Sigmoid colon (tissue), 7 donors: ENCODE measurements around the gene OASL. TPM values are rescaled to one million over a fixed set of nuclear protein-coding genes. Genes with fewer than 3 reads are reported as not detected.

Source experiments
- DNase-seq: peaks from one replicate; pipeline ENCODE4 v3.0.0-alpha.2; 2019
- H3K27ac ChIP-seq, 4 donors: fragments of 200-600 bp; sonication (generic); one replicate each; pipeline ENCODE4 v1.5.1; 2016 to 2019; ENCODE audit warnings: mild to moderate bottlenecking in 1 of 4
- H3K27me3 ChIP-seq, 3 donors: fragments of 200-600 bp; sonication (generic); one replicate each; pipeline ENCODE4 v1.5.1; 2019; ENCODE audit warnings: mild to moderate bottlenecking in 1 of 3
- H3K36me3 ChIP-seq, 4 donors: fragments of 200-600 bp; sonication (generic); one replicate each; pipeline ENCODE4 v1.5.1; 2016 to 2019
- H3K4me1 ChIP-seq, 4 donors: fragments of 200-600 bp; sonication (generic); one replicate each; pipeline ENCODE4 v1.5.1; 2017 to 2019
- H3K4me3 ChIP-seq, 4 donors: fragments of 200-600 bp; sonication (generic); one replicate each; pipeline ENCODE4 v1.5.1; 2017 to 2019; ENCODE audit warnings: mild to moderate bottlenecking in 2 of 4, moderate library complexity in 1 of 4
- H3K9me3 ChIP-seq, 4 donors: fragments of 200-600 bp in 3 of 4; sonication (generic) in 3 of 4; one replicate each; pipeline versions ENCODE4 v1.5.1 to v1.6.1; 2013 to 2019
- EP300 ChIP-seq, 4 donors: sonication (generic); formaldehyde crosslinking; IDR thresholded peaks; one replicate each; pipeline ENCODE4 v1.6.1; 2017; ENCODE audit warnings: antibody characterized with exemption in 4 of 4
- POLR2A ChIP-seq, 2 donors: fragments of 450-650 bp; IDR thresholded peaks; one replicate each; pipeline ENCODE4 v1.6.1; 2016; ENCODE audit warnings: antibody characterized with exemption in 2 of 2, mild to moderate bottlenecking in 2 of 2, moderate library complexity in 2 of 2
- POLR2AphosphoS5 ChIP-seq, 4 donors: sonication (generic); formaldehyde crosslinking; IDR thresholded peaks; one replicate each; pipeline ENCODE4 v1.6.1; 2017; ENCODE audit warnings: antibody characterized with exemption in 4 of 4
- WGBS, 2 donors: extraction: QIAGEN DNeasy Blood & Tissue Kit; methylation state at CpG; one replicate each; pipeline ENCODE4 v1.1.7; 2013; 5-methylcytosine and 5-hydroxymethylcytosine counted together
- intact Hi-C: fragments of 100-400 bp; cut with DNase I; formaldehyde crosslinking; loops from one replicate; pipeline ENCODE4 v1.15.1; 2023
- polyA plus RNA-seq, 3 donors: library from polyadenylated mRNA; stranded (reverse); fragments of 200-250 nt; gene quantifications; one replicate each; pipeline ENCODE4 v1.2.3, GENCODE V29; 2013
- total RNA-seq, 4 donors: library from RNA; depleted of rRNA; stranded (reverse); fragments of >200 nt; gene quantifications; one replicate each; pipeline ENCODE4 v1.1.0, GENCODE V29; 2016
- TF ChIP-seq, protein P1 (sequence below), 4 experiments: fragments of 450-650 bp in 3 of 4; fragments of 200-600 bp in 1 of 4; IDR thresholded peaks; one replicate each; pipeline ENCODE4 v1.5.1; 2016 to 2019; ENCODE audit warnings: antibody characterized with exemption in 4 of 4, mild to moderate bottlenecking in 3 of 4, moderate library complexity in 2 of 4
- donor health status: healthy with polysubstance abuse.
- donor health status: Bipolar disorder and iron deficiency.
- donor health status: healthy.

Gene OASL
- total and polyA plus RNA-seq, 7 donors, result under 0.01 to 57.6 (median 10.8) TPM; not detected in 2

DNA sequence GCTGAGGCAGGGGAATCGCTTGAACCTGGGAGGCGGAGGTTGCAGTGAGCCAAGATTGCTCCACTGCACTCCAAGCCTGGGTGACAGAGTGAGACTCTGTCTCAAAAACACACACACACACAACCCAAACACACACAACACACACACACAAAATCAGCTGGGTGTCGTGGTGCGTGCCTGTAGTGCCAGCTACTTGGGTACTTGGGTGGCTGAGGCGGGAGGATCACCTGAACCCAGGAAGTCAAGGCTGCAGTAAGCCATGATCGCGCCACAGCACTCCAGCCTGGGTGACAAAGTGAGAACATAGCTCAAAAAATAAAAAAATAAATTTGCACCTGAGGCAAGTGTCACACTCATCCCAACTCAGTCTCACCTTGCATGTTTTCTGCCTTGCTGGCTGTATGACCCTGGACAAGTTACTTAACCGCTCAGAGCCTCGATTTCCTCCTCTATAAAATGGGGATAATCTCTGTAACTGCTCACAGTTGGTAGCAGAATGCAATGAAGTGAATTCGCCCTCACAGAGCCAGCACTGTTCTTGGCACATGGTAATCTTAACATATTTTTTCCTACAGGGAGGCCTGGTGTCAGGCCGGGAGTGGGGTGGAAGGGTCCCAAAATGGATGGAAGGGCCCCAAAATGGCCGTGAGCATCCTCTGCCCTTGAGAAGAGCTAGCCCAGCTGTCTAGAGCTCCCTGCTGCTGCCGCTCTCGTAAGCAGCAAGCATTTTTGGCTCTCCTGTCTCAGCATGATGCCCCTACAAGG is 61.3 kb downstream of the OASL start:
- Histone ChIP-seq H3K4me3 (no peak overlapping the region), H3K27ac (peak overlapping the region in 3 of 4 donors; percentile 58 to 69 (median 66)), H3K36me3 (no peaks in the 10 kb centered on the region), H3K4me1 (peaks cover 0 to 15% (median 13%) of the 10 kb centered on the region in 4 donors), H3K27me3 (no peaks in the 10 kb centered on the region), H3K9me3 (no peaks in the 10 kb centered on the region)
- 14 to 74% methylated on average over 14 of the region's 14 CpGs for WGBS, 2 donors
- intact Hi-C loops, result loop anchor here (10.0 kb wide), 1 partner anchor 263 kb away; the partner anchor contains the start of gene UNC119B
- no peak for TF ChIP-seq POLR2A (IDR thresholded peaks at IDR 0.05)
- no peak for TF ChIP-seq POLR2AphosphoS5 (IDR thresholded peaks at IDR 0.05)
- TF ChIP-seq, protein P1, sequence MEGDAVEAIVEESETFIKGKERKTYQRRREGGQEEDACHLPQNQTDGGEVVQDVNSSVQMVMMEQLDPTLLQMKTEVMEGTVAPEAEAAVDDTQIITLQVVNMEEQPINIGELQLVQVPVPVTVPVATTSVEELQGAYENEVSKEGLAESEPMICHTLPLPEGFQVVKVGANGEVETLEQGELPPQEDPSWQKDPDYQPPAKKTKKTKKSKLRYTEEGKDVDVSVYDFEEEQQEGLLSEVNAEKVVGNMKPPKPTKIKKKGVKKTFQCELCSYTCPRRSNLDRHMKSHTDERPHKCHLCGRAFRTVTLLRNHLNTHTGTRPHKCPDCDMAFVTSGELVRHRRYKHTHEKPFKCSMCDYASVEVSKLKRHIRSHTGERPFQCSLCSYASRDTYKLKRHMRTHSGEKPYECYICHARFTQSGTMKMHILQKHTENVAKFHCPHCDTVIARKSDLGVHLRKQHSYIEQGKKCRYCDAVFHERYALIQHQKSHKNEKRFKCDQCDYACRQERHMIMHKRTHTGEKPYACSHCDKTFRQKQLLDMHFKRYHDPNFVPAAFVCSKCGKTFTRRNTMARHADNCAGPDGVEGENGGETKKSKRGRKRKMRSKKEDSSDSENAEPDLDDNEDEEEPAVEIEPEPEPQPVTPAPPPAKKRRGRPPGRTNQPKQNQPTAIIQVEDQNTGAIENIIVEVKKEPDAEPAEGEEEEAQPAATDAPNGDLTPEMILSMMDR (IDR thresholded peaks at IDR 0.05), result no peak
- no peak for TF ChIP-seq EP300 (IDR thresholded peaks at IDR 0.05)
- no peak for DNase-seq

DNA sequence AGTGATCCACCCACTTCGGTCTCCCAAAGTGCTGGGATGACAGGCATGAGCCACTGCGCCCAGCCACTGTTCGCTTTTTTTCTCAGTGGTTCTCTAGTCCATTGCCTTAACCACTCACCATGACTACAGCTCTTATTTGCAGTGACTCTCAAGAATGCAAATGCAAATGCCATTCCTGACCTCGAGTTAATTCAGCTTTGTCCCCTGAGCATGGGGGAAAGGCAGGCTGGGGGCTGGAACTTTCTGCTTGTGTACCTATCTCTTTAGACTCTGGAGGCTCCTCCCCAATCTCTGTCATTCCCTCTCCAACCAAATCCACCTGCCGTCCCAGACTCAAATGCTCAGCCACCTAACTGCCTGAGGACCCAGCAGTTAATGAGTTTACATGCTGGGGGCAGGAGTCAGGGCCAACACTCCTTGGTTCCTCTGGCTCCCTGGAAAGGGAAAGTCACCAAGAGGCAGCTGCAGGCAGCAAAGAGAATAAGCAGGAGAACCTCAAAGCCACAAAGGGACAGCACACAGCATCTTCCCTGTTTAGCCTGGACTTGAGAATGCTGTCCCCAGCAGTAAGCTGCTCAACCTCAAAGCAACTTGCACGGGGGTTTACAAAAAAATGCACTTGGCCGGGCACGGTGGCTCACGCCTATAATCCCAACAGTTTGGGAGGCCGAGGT is 66.0 kb downstream of the OASL start:
- no peak for TF ChIP-seq POLR2AphosphoS5 (IDR thresholded peaks at IDR 0.05)
- TF ChIP-seq, protein P1 (IDR thresholded peaks at IDR 0.05), result no peak
- no peak for TF ChIP-seq POLR2A (IDR thresholded peaks at IDR 0.05)
- TF ChIP-seq EP300 (IDR thresholded peaks at IDR 0.05), result no peak
- no peaks in the 10 kb centered on the region for H3K9me3 ChIP-seq
- no peak for DNase-seq
- H3K27ac ChIP-seq, result no peak overlapping the region
- H3K4me3 ChIP-seq, result no peak overlapping the region
- intact Hi-C loops, result loop anchor here (2.0 to 10.0 kb wide), 2 partner anchors 258 to 390 kb away; partner anchors contain the start of gene UNC119B
- 34 to 61% methylated on average over 10 of the region's 10 CpGs for WGBS, 2 donors
- no peaks in the 10 kb centered on the region for H3K36me3 ChIP-seq
- peaks cover 0 to 5% (median 3%) of the 10 kb centered on the region in 4 donors for H3K4me1 ChIP-seq
- H3K27me3 ChIP-seq, result no peaks in the 10 kb centered on the region

DNA sequence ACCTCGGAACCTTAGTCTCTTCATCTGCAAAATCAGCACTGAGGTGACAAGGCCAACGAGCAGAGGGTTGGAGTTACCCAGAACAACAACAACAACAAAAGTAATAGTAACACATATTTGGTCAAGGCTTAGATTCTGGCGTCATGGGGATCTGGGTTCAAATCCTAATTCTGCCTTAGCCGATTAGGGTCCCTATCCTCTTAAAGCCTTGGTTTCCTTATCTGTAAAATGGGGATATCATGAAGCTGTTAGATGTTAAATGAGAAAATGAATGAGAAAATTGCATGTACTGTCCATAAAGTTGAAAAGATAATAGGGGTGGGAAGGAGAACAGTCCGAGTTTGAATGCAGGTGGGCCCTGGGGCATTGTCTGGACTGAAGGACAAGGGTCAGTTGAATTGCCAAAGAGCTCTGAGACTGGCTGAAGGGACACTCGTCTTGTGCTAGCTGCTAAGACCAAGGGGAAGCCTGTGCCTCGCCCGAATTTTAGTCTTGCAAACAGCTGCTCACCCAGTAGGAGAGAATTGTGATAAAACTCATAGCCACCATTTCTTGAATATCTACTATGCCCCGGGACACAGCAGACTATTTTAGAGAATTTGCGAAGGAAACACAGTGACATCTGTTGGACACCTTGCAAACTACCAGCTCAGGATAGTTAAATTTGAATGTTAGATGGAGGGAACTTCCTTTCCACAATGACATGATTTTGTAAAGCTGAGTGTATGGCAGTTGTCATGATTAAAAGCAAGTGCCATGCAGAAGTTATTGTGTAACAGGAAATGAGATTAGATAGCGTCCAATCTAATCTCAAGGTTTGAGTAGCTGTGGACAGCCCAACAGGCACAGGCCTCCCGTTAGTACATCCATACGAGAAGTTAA is 67.5 kb downstream of the OASL start:
- H3K4me1 ChIP-seq, result no peaks in the 10 kb centered on the region
- no peaks in the 10 kb centered on the region for H3K36me3 ChIP-seq
- no peak overlapping the region for H3K4me3 ChIP-seq
- no peak overlapping the region for H3K27ac ChIP-seq
- H3K9me3 ChIP-seq, result no peaks in the 10 kb centered on the region
- intact Hi-C loops, result loop anchor here (2.0 to 10.0 kb wide), 3 partner anchors 257 to 389 kb away; partner anchors contain the start of gene UNC119B
- 26 to 40% methylated on average over 13 of the region's 13 CpGs for WGBS, 2 donors
- no peak for DNase-seq
- no peaks in the 10 kb centered on the region for H3K27me3 ChIP-seq
- TF ChIP-seq, protein P1 (IDR thresholded peaks at IDR 0.05), result peak; percentile 36 to 72 (median 64)
- TF ChIP-seq EP300 (IDR thresholded peaks at IDR 0.05), result no peak

DNA sequence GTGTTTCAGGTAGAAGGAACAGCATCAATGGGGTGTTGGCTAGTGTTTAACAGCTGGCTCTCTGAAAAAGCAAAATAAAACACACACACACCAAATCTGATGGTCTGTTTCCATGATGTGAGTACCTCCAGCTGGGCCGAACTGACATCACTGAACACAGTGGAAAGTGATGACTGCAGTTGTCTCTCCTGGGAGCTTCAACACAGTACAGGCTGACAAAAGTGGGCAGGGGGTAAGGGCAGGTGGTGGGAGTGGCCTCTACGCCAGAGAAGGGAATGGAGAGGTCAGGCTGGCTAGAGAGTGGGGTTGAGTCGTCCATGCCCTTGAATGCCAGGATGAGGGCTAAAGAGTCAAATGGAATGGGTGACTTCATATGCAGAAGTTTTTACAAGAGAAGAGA is 68.7 kb downstream of the OASL start:
- no peaks in the 10 kb centered on the region for H3K4me1 ChIP-seq
- no peaks in the 10 kb centered on the region for H3K36me3 ChIP-seq
- DNase-seq, result no peak
- H3K27me3 ChIP-seq, result no peaks in the 10 kb centered on the region
- intact Hi-C loops, result loop anchor here (2.0 to 10.0 kb wide), 2 partner anchors 256 to 322 kb away; partner anchors contain the start of gene UNC119B
- no peaks in the 10 kb centered on the region for H3K9me3 ChIP-seq
- TF ChIP-seq, protein P1 (IDR thresholded peaks at IDR 0.05), result no peak
- TF ChIP-seq EP300 (IDR thresholded peaks at IDR 0.05) (no peak), POLR2AphosphoS5 (IDR thresholded peaks at IDR 0.05) (no peak), POLR2A (IDR thresholded peaks at IDR 0.05) (no peak)
- 67 to 79% methylated on average over 3 of the region's 3 CpGs for WGBS, 2 donors
- no peak overlapping the region for H3K4me3 ChIP-seq
- H3K27ac ChIP-seq, result no peak overlapping the region
